ENCODE results near the gene FNTB. TPM values are rescaled to one million over a fixed set of nuclear protein-coding genes. Genes with fewer than 3 reads are reported as not detected.

FNTB gene
- total and polyA plus RNA-seq, 2 donors (not counting 1 experiment from before 2014, with no cell fraction given) = 6.6 to 10.2 TPM

DNA sequence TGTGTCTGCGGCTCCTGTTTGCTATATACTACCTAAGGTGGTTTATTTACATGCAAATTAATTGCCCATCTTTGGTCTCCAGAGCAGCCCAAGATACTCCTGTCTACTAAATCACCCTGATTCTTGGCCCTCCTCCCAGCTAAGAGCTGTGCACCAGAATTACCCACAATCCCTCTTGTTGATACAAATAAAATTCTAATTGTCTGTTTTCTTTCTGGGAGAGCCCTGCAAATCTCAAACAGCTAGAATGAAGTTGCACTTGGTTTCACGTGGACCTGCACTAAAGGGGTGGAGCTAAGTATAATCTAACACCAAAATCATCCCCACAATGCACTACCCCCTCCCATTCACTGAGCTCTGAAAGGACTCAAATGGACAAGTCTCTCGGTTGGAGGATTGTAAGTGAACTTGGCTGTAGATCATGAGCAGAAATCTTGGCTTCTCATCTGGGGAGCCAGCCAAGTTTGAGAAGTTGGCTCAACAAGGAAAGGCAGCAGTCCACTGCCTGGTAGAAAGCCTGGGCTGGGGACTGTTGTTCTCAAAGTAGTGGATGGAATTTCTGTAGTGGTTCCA, 109.0 kb downstream of the FNTB start:
- CTCF ChIA-PET = interaction anchor here (0.6 kb wide), 1 partner anchor 59 kb away, joined by 4 read pairs; no protein-coding TSS in a partner anchor
- H3K36me3 ChIP-seq (replicated peaks in 1 of 2; ENCODE audit: control extremely low read depth in 1 of 2, control insufficient read depth in 1 of 2, extremely low read depth in 1 of 2, insufficient read depth in 2 of 2, low read length in 1 of 2) = peaks cover 15 to 60% of the 10 kb centered on the region in 2 experiments
- no peaks in the 10 kb centered on the region for H3K27me3 Mint-ChIP-seq

More for the DNA sequence above, 109.0 kb downstream of the FNTB start:
- Histone ChIP-seq H3K27me3 (replicated peaks in 1 of 4; ENCODE audit: control extremely low read depth in 1 of 4, control insufficient read depth in 3 of 4, insufficient read depth in 4 of 4, low read length in 3 of 4) (no peaks in the 10 kb centered on the region), H3K9ac (ENCODE audit: low read length) (no peak overlapping the region), H3K4me3 (ENCODE audit: control extremely low read depth in 1 of 5, extremely low read depth in 1 of 5, insufficient read depth in 1 of 5, low read depth in 2 of 5, low read length in 4 of 5) (no peak overlapping the region), H3K4me1 (ENCODE audit: control insufficient read depth in 2 of 2, insufficient read depth in 2 of 2, low read length in 2 of 2) (peaks cover 11 to 18% of the 10 kb centered on the region in 2 donors), H3K9me3 (ENCODE audit: control extremely low read depth in 1 of 3, control insufficient read depth in 2 of 3, insufficient read depth in 1 of 3, low read length in 2 of 3) (no peaks in the 10 kb centered on the region), H2AFZ (ENCODE audit: insufficient read depth, low read depth, low read length, poor library complexity, severe bottlenecking) (no peak overlapping the region), H4K20me1 (ENCODE audit: control insufficient read depth, insufficient read depth, low read length, poor library complexity, severe bottlenecking) (peaks cover 57% of the 10 kb centered on the region), H3K27ac (ENCODE audit: low read length in 2 of 2) (no peak overlapping the region), H3K4me2 (replicated peaks; ENCODE audit: low read depth, low read length, poor library complexity, severe bottlenecking) (no peak overlapping the region), H3K79me2 (ENCODE audit: control insufficient read depth, insufficient read depth, low read length) (peaks cover 92% of the 10 kb centered on the region)
- intact Hi-C loops (cut with micrococcal nuclease) = no loop called here
- H3K9me3 Mint-ChIP-seq (ENCODE audit: insufficient read depth) = no peaks in the 10 kb centered on the region
- POLR2A ChIA-PET = no interaction called here
- DNase-seq (no peak), ATAC-seq (ENCODE audit: low read depth) (no peak)
- no peak overlapping the region for H3K27ac Mint-ChIP-seq
- H3K4me1 Mint-ChIP-seq = peaks cover 64% of the 10 kb centered on the region
- no peak overlapping the region for H3K4me3 Mint-ChIP-seq
- 100% methylated on average over 2 of the region's 3 CpGs for WGBS (ENCODE audit: insufficient coverage)
- TF ChIP-seq, protein P1, sequence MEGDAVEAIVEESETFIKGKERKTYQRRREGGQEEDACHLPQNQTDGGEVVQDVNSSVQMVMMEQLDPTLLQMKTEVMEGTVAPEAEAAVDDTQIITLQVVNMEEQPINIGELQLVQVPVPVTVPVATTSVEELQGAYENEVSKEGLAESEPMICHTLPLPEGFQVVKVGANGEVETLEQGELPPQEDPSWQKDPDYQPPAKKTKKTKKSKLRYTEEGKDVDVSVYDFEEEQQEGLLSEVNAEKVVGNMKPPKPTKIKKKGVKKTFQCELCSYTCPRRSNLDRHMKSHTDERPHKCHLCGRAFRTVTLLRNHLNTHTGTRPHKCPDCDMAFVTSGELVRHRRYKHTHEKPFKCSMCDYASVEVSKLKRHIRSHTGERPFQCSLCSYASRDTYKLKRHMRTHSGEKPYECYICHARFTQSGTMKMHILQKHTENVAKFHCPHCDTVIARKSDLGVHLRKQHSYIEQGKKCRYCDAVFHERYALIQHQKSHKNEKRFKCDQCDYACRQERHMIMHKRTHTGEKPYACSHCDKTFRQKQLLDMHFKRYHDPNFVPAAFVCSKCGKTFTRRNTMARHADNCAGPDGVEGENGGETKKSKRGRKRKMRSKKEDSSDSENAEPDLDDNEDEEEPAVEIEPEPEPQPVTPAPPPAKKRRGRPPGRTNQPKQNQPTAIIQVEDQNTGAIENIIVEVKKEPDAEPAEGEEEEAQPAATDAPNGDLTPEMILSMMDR (IDR thresholded peaks at IDR 0.05) = no peak
- no peak for TF ChIP-seq EZH2 (IDR thresholded peaks at IDR 0.05; ENCODE audit: borderline replicate concordance, insufficient read depth, low read depth, low read length, poor library complexity, severe bottlenecking)
